ENCODE data around the gene PDE6A.

DNA sequence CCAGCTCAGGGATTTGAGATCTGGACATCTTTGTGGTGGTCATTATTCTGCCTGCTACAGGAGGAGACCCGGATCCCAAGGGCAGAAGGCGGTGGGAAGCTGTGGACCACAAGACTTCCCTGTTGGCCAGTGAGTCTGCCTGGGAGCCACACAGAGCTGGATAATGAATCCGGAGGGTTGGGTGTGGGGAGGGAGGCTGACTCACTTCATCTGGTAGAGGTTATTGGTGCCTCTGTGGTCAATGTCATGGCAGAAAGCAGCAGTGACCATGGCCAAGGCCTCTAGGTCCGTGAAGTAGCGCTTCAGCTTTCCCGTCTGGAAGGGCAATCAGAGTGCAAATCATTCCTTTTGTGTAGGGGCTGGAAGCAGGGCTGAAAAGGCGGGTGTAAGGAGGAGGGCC lies 58.5 kb downstream of the PDE6A start:
- TF ChIP-seq GATA2 (IDR thresholded peaks at IDR 0.05; ENCODE audit: low read depth, low read length) (no peak), GATA3 (IDR thresholded peaks at IDR 0.05; ENCODE audit: low read depth, low read length) (no peak)
